Large intestine (tissue), 12 donors: Measurements from ENCODE around the gene MEIOB. TPM values are rescaled to one million over a fixed set of nuclear protein-coding genes. Genes with fewer than 3 reads are reported as not detected.
"Not testable (repeated sequence)": the region's sequence is repeated elsewhere in the genome, so short reads cannot be mapped to it uniquely, and the experiment has no call there.

Experiments used
- DNase-seq, 2 donors: peaks; one replicate each; pipeline versions ENCODE4 v3.0.0 to v3.0.0-alpha.2; 2013
- H3K27ac ChIP-seq: one replicate; pipeline ENCODE4 v1.5.1; 2013; ENCODE audit warnings: low read length
- H3K27me3 ChIP-seq: 2 replicates; pipeline ENCODE4 v1.6.1; 2013; ENCODE audit warnings: low read length; ENCODE audit not compliant: control insufficient read depth, insufficient read depth
- H3K36me3 ChIP-seq: 2 replicates; pipeline ENCODE4 v1.6.1; 2013; ENCODE audit warnings: low read length; ENCODE audit not compliant: control insufficient read depth, insufficient read depth
- H3K4me1 ChIP-seq: one replicate; pipeline ENCODE4 v1.6.1; 2013; ENCODE audit warnings: low read length; ENCODE audit not compliant: control insufficient read depth, insufficient read depth
- H3K4me3 ChIP-seq: one replicate; pipeline ENCODE4 v1.5.1; 2013; ENCODE audit warnings: low read length
- H3K9me3 ChIP-seq: one replicate; pipeline ENCODE4 v1.6.1; 2013; ENCODE audit warnings: mild to moderate bottlenecking, low read depth, low read length, moderate library complexity; ENCODE audit not compliant: control insufficient read depth
- WGBS: methylation state at CpG from one replicate; pipeline ENCODE4 v1.1.5; 2013; ENCODE audit warnings: low lambda C conversion rate; ENCODE audit not compliant: insufficient coverage; 5-methylcytosine and 5-hydroxymethylcytosine counted together
- long read RNA-seq, 11 donors: transcript quantifications; one replicate each; lab custom pipeline, GENCODE V29; 2026
- polyA plus RNA-seq: library from polyadenylated mRNA; unstranded; fragments of 120-200 nt; gene quantifications from one replicate; pipeline ENCODE4 v1.2.1, GENCODE V29; 2013

Gene MEIOB
- polyA plus RNA-seq = 0.54 TPM
- long read RNA-seq, donor 1 = 0 reads
- long read RNA-seq, donor 2 = 0 reads
- long read RNA-seq, donor 3 = 0 reads
- long read RNA-seq, donor 4 = 0 reads
- long read RNA-seq, donor 5 = 0 reads
- long read RNA-seq, donor 6 = 0 reads
- long read RNA-seq, donor 7 = 0 reads
- long read RNA-seq, donor 8, partial matches to known transcripts = 6 of 6 reads
- long read RNA-seq, donor 8, other reads (novel, unspliced or antisense) = 0 of 6 reads
- long read RNA-seq, donor 9 = 0 reads
- long read RNA-seq, donor 10 = 0 reads
- long read RNA-seq, donor 11 = 0 reads

GRCh38 chr16:1871974-1872635 is at the start of gene MEIOB:
Gene MEIOB (minus strand): TSS chr16:1872164. CDS start chr16:1868175, 3,989 bp downstream.
- DNase-seq = no peak
- H3K27me3 ChIP-seq = peaks cover 18% of the 10 kb centered on the region
- no peak within 1 kb of the TSS for H3K27ac ChIP-seq

GRCh38 chr16:1920727-1921171 is 48.8 kb upstream of the MEIOB start:
- Histone ChIP-seq H3K4me3 (no peak overlapping the region), H3K27ac (no peak overlapping the region), H3K4me1 (peaks cover 14% of the 10 kb centered on the region), H3K9me3 (peaks cover 10% of the 10 kb centered on the region), H3K36me3 (no peaks in the 10 kb centered on the region), H3K27me3 (peaks cover 71% of the 10 kb centered on the region)
- DNase-seq = no peak
- no CpG with 5 or more reads among the region's 15 CpGs for WGBS

More at GRCh38 chr16:1871974-1872635, at the start of gene MEIOB:
- no CpG with 5 or more reads among the region's 68 CpGs for WGBS
- Histone ChIP-seq H3K4me3 (peak within 1 kb of the TSS; percentile 39), H3K4me1 (no peaks in the 10 kb centered on the region), H3K36me3 (no peaks in the 10 kb centered on the region), H3K9me3 (peaks cover 3% of the 10 kb centered on the region)

DNA sequence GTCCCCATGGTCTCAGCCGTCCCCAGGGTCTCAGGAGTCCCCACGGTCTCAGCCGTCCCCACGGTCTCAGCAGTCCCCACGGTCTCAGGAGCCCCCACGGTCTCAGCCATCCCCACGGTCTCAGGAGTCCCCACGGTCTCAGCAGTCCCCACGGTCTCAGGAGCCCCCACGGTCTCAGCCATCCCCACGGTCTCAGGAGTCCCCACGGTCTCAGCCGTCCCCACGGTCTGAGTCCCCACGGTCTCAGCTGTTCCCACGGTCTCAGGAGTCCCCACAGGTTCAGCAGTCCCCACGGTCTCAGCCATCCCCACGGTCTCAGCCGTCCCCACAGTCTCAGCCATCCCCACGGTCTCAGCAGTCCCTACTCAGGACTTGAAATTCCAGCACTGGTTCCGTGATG is 48.2 kb upstream of the MEIOB start:
- WGBS = 95% methylated on average over 5 of the region's 21 CpGs
- not testable (repeated sequence) for H3K4me3 ChIP-seq, H3K36me3 ChIP-seq, DNase-seq, H3K27ac ChIP-seq
- Histone ChIP-seq H3K4me1 (peaks cover 14% of the 10 kb centered on the region), H3K27me3 (peaks cover 75% of the 10 kb centered on the region), H3K9me3 (peaks cover 10% of the 10 kb centered on the region)

- no peak for DNase-seq
- H3K27me3 ChIP-seq = peaks cover 79% of the 10 kb centered on the region
- peaks cover 14% of the 10 kb centered on the region for H3K4me1 ChIP-seq
- H3K4me3 ChIP-seq = no peak overlapping the region
- H3K27ac ChIP-seq = no peak overlapping the region
- WGBS = no CpG with 5 or more reads among the region's 30 CpGs
- H3K9me3 ChIP-seq = peaks cover 10% of the 10 kb centered on the region
- H3K36me3 ChIP-seq = no peaks in the 10 kb centered on the region
These were observed 47.5 kb upstream of the MEIOB start for GRCh38 chr16:1919327-1919998.

DNA sequence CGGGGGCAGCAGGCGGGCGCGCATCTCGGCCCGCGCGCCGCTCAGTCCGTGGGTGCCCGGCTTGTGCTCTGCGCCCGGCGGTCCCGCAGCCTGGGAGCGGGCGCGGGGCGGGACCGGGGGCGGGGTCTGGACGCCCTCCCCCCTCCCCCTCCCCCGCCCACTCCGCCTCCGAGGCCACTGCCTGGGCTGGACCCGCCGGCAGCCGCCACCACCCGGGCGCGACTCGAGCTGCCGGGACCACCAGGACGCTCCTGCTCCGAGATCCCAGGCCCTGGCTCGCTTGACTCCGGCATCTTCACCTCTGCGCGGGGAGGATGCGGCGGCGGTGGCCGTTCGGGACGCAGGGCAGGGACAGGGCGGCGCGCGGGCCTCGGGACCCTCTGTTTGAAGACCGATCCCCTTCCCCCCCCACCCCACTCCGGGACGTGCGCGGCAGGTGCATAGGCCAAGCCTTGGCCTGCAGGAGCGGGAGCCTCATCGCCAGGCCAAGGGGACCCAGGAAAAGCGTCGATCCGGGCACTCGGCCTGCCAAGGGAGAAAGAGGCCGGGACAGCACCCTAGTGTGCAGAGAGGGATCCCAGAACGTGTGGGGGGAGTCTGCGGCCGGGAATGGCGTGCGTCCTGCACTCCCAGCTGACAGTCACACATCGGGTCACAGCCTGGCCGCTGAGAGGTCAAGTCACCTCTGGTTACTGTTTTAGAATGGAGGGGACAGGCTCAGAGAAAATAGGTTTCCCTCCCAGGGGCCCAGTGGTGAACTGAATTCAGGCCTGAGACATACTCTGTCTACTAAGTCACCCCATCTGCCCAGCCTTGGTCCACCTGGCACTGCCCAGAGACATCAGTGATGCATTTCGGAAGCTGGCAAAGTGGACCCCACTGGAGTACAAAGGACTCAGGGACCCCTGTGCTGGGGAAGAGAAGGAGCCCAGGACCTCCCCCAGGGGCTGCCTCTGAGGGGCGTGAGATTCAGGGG is 46.7 kb upstream of the MEIOB start, which contains the start of gene HS3ST6:
TSS of gene HS3ST6 (minus strand) at position 65 of the 976 bp plus-strand sequence. CDS start 92 bp downstream, outside the sequence.
- Histone ChIP-seq H3K27me3 (peaks cover 80% of the 10 kb centered on the region), H3K4me1 (peaks cover 20% of the 10 kb centered on the region), H3K9me3 (peaks cover 10% of the 10 kb centered on the region), H3K36me3 (no peaks in the 10 kb centered on the region), H3K4me3 (no peak within 1 kb of the TSS), H3K27ac (no peak within 1 kb of the TSS)
- DNase-seq = no peak
- no CpG with 5 or more reads among the region's 71 CpGs for WGBS

DNA sequence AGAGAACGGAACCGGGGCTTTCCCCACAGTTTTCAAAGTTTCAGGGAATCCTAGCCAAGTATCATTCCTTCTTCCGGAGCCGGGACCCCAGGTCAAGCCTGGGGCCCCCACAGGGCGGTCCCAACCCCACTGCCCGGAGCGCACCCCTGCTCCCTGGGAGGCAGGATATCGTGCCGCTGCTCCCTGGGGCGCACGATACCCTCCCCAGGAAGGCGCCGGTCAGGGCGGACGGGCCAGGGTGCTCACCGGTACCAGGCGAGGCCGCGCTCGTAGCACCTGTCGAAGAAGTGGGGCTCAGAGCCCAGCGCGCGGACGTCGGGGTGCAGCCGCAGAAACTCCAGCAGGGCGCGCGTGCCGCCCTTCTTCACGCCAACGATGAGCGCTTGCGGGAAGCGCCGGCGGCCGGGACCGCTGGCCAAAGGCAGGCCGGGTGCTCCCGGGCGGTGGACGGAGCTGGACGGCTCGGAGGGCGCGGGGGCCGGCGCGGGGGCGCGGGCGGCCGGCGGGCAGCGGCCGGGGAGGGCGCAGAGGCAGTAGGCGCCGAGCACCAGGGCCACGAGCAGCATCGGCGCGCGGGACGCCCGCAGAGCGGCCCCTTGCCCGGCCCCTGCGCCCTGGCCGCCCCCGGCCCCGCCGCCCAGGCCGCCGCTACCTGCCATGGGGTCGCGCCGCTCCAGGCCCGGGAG is 45.8 kb upstream of the MEIOB start:
- no peak overlapping the region for H3K27ac ChIP-seq
- H3K27me3 ChIP-seq = peaks cover 72% of the 10 kb centered on the region
- H3K4me3 ChIP-seq = no peak overlapping the region
- H3K4me1 ChIP-seq = peaks cover 21% of the 10 kb centered on the region
- WGBS = no CpG with 5 or more reads among the region's 81 CpGs
- DNase-seq = no peak
- H3K36me3 ChIP-seq = no peaks in the 10 kb centered on the region
- peaks cover 10% of the 10 kb centered on the region for H3K9me3 ChIP-seq

DNA sequence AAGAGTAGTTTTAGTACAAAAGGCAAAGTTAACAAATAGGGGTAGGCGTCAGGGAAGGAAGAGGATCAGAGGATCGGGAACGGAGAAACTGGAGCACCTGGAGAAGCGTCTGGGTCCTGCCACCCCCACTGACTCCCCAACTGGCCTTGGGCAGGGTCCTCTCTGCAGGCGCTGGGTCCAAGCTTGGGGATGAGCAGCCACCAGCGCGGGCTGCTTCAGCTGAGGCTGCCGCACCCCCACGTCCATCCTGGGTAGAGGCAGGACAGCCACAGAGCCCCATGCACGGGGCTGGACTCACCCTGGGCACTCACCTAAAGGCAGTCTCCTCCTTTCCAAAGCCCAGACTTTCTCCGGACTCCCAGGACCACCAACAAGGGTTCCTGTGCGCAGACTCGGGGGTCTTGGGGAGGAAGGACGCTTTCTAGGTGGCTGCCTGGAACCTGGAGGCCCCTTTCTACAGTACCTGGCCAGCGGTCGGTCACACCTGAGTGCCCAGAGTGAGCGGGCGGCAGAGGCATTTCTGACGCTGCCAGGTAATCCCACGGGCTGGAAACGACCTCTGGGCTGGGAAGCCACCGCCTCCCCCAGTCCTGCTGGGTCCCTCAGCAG is 45.2 kb upstream of the MEIOB start:
- Histone ChIP-seq H3K4me1 (peaks cover 26% of the 10 kb centered on the region), H3K27me3 (peaks cover 67% of the 10 kb centered on the region), H3K9me3 (peaks cover 12% of the 10 kb centered on the region), H3K4me3 (no peak overlapping the region), H3K27ac (no peak overlapping the region), H3K36me3 (no peaks in the 10 kb centered on the region)
- no CpG with 5 or more reads among the region's 22 CpGs for WGBS
- no peak for DNase-seq

DNA sequence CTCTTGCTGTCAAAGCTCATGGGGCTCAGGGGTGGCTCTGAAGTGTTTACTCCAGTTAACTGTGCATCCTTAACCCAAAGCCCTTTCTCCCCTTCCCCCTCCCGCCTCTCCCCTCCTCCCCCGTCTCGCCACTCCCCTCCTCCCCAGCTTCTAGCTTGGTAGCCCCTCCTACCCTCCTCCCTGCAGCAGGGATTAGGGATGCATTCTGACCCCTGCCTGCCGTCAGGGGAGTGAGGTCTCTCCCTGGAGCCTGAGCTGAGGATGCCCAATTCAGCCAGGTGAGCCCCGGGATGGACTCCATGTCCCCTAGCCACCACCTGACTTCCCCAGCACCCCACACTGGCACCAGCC is 44.7 kb upstream of the MEIOB start:
- Histone ChIP-seq H3K9me3 (peaks cover 13% of the 10 kb centered on the region), H3K27me3 (peaks cover 64% of the 10 kb centered on the region), H3K27ac (no peak overlapping the region), H3K4me1 (peaks cover 29% of the 10 kb centered on the region), H3K36me3 (no peaks in the 10 kb centered on the region), H3K4me3 (no peak overlapping the region)
- no peak for DNase-seq
- no CpG with 5 or more reads among the region's 5 CpGs for WGBS
